ENCODE results near the gene TES. TPM values are rescaled to one million over a fixed set of nuclear protein-coding genes. Genes with fewer than 3 reads are reported as not detected.

TES gene
- total and polyA plus RNA-seq, 9 of the 15 experiments (the other 6 are each of a cell fraction or from before 2014, with no cell fraction given): 20.7 to 61.6 (median 53.8) TPM

GRCh38 chr7:116222501-116222900 is 12.2 kb downstream of the TES start:
- no peak for FAIRE-seq
- no peaks in the 10 kb centered on the region for H3K9me1 ChIP-seq (ENCODE audit: control insufficient read depth, insufficient read depth, low read length)
- no peaks in the 10 kb centered on the region for H3K27me3 ChIP-seq (ENCODE audit: control insufficient read depth in 2 of 2, insufficient read depth in 2 of 2, low read length in 2 of 2)
- BruUV-seq (replicated peaks): no TSS peak
- H3K4me2 ChIP-seq (ENCODE audit: insufficient read depth, low read length): no peak overlapping the region
- intact Hi-C loops (cut with micrococcal nuclease) (no loop called here), in situ Hi-C loops (cut with MboI) (no loop called here)
- H2AFZ ChIP-seq (ENCODE audit: low read depth, low read length): no peak overlapping the region
- ChIA-PET CTCF (ENCODE audit: low intra/inter-chr PET ratio) (no interaction called here), POLR2A (interaction anchor here (0.7 to 0.9 kb wide), 2 partner anchors 12 to 1640 kb away, joined by 3 read pairs; partner anchors contain the start of gene TES)
- no peak overlapping the region for H3K9ac ChIP-seq (ENCODE audit: insufficient read depth in 1 of 2, low read depth in 2 of 2, low read length in 2 of 2)
- peaks cover 70% of the 10 kb centered on the region for H3K79me2 ChIP-seq (ENCODE audit: control insufficient read depth, insufficient read depth, low read length)
- no peaks in the 10 kb centered on the region for H3K9me3 ChIP-seq (replicated peaks; ENCODE audit: control insufficient read depth, insufficient read depth, low read depth, low read length)
- H3K36me3 ChIP-seq (ENCODE audit: control insufficient read depth, insufficient read depth, low read length): no peaks in the 10 kb centered on the region
- WGBS (ENCODE audit: insufficient coverage, low coverage, missing lambda C conversion rate): 66% methylated on average over 5 of the region's 5 CpGs
- DNase-seq (ENCODE audit: extremely low read depth in 1 of 4, low spot score in 3 of 4): no peak
- no peak for ATAC-seq
- peaks cover 22% of the 10 kb centered on the region for H4K20me1 ChIP-seq (replicated peaks; ENCODE audit: control insufficient read depth, insufficient read depth, low read length)
- TF ChIP-seq SMAD2 (IDR thresholded peaks at IDR 0.05; ENCODE audit: low read depth, low read length): no peak
- no peak for TF ChIP-seq ZNF449 (CRISPR knock-in tag; IDR thresholded peaks at IDR 0.05)
- TF ChIP-seq ZNF134 (CRISPR knock-in tag; conservative IDR thresholded peaks at IDR 0.05): no peak
- no peak for TF ChIP-seq FOXP4 (CRISPR knock-in tag; IDR thresholded peaks at IDR 0.05; ENCODE audit: borderline replicate concordance)
- no peak for TF ChIP-seq SIN3B (IDR thresholded peaks at IDR 0.05; ENCODE audit: low read depth)
- no peak for TF ChIP-seq ZNF639 (CRISPR knock-in tag; conservative IDR thresholded peaks at IDR 0.05 in 1 of 2, IDR thresholded peaks at IDR 0.05 in 1 of 2)
- H3K4me3 ChIP-seq: no peak overlapping the region
- H3K4me1 ChIP-seq (replicated peaks in 1 of 2; ENCODE audit: control insufficient read depth in 2 of 2, insufficient read depth in 2 of 2, low read length in 2 of 2): peaks cover 0 to 23% of the 10 kb centered on the region in 2 experiments; a peak in 3 of 5 replicates
- no peak overlapping the region for H3K27ac ChIP-seq (ENCODE audit: extremely low read depth, low read depth, low read length)

Measured in K562 (cell line).